ENCODE measurements around the gene IRF1.

IRF1 gene

DNA sequence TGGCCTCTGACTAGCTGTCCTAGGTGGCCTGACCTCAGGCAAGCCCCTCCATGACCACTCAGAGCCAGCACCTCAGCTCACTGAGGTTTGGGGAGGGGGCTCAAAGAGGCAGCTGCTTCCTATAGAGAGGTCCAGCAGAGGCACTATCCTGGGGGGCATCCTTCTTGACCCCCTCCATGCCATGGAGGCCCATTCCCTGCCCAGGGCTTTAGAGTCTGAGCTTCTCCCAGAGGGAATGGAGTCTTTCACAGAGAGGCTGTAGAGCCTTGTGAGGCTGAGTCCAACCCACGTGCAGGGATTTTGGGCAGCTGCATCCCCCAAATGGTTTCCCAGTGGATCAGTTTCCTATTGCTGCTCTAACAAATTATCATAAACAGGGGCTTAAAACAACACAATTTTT is 16.9 kb downstream of the IRF1 start:
- H3K36me3 ChIP-seq (ENCODE audit: control insufficient read depth, insufficient read depth, low read length): no peaks in the 10 kb centered on the region
- H3K27me3 ChIP-seq (ENCODE audit: control insufficient read depth, insufficient read depth, low read length): no peaks in the 10 kb centered on the region
- H3K27ac ChIP-seq (ENCODE audit: low read depth, low read length): no peak overlapping the region
- peaks cover 15% of the 10 kb centered on the region for H3K4me1 ChIP-seq (ENCODE audit: control insufficient read depth, insufficient read depth, low read length)
- no peak overlapping the region for H3K9ac ChIP-seq (ENCODE audit: low read length)
- no peak overlapping the region for H3K4me3 ChIP-seq (ENCODE audit: low read length)

DNA sequence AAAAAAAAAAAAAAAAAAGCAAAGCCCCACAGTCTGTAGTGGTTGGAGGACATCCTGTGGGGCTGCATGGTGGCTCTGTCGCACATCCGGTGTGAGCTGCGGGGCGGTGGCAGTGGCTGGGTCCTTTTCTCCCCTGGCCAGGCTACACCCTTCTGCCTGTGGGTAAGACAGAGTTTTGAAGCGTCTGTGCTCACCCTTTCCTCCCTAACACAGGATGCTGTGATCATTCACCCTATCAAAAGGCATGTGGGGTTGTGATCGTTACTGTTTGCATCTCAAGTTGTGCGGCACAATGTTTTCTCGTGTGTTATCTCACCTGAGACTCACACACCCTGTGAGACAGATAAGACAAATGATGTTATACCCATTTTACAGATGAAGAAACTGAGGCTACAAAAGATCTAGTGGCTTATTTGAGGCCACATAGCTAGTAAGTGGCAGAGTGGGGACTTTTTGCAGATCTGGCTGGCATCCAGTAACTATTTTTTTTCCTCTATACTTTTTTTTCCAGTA is 17.5 kb downstream of the IRF1 start:
- Histone ChIP-seq H3K4me1 (ENCODE audit: control insufficient read depth, insufficient read depth, low read length) (peaks cover 15% of the 10 kb centered on the region), H3K9ac (ENCODE audit: low read length) (no peak overlapping the region), H3K27ac (ENCODE audit: low read depth, low read length) (no peak overlapping the region), H3K27me3 (ENCODE audit: control insufficient read depth, insufficient read depth, low read length) (no peaks in the 10 kb centered on the region), H3K4me3 (ENCODE audit: low read length) (no peak overlapping the region), H3K36me3 (ENCODE audit: control insufficient read depth, insufficient read depth, low read length) (no peaks in the 10 kb centered on the region)

DNA sequence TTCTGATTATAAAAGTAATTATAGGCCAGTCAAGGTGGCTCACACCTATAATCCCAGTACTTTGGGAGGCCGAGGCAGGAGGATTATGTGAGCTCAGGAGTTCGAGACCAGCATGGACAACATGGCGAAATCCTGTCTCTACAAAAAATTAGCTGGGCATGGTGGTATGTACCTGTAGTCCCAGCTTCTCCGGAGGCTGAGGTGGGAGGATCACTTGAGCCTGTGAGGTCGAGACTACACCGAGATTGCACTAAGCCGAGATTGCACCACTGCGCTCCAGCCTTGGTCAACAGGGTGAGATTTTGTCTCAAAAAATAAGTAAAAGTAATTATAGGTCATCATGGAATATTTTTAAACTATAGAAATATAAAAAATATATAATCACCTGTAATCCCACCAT is 18.1 kb downstream of the IRF1 start:
- Histone ChIP-seq H3K27me3 (ENCODE audit: control insufficient read depth, insufficient read depth, low read length) (no peaks in the 10 kb centered on the region), H3K27ac (ENCODE audit: low read depth, low read length) (no peak overlapping the region)

DNA sequence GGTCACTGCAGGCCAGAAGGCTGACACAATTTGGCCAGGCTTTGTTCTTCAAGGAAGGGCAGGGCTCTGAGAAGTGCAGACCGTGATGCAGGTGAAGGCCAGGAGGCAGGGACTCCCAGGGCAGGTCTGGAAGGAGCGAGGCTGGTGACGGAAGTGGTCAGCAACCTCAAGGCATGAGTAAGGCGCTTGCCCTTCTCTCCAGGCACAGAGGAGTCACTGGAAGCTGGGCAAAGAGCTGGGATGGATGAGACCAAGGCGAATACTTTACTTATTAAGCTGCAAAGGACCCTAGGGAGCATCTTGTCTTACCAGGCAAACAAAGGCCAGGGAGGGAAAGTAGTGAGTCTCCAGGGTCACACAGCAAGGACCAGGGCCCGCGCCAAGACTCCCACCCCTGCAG is 18.6 kb downstream of the IRF1 start:
- no peak overlapping the region for H3K27ac ChIP-seq (ENCODE audit: low read depth, low read length)
- no peaks in the 10 kb centered on the region for H3K36me3 ChIP-seq (ENCODE audit: control insufficient read depth, insufficient read depth, low read length)
- H3K27me3 ChIP-seq (ENCODE audit: control insufficient read depth, insufficient read depth, low read length): no peaks in the 10 kb centered on the region
- no peak overlapping the region for H3K9ac ChIP-seq (ENCODE audit: low read length)
- no peak overlapping the region for H3K4me3 ChIP-seq (ENCODE audit: low read length)
- H3K4me1 ChIP-seq (ENCODE audit: control insufficient read depth, insufficient read depth, low read length): peaks cover 15% of the 10 kb centered on the region

More for the DNA sequence above, 18.1 kb downstream of the IRF1 start:
- Histone ChIP-seq H3K36me3 (ENCODE audit: control insufficient read depth, insufficient read depth, low read length) (no peaks in the 10 kb centered on the region), H3K4me1 (ENCODE audit: control insufficient read depth, insufficient read depth, low read length) (peaks cover 15% of the 10 kb centered on the region), H3K4me3 (ENCODE audit: low read length) (no peak overlapping the region), H3K9ac (ENCODE audit: low read length) (no peak overlapping the region)

DNA sequence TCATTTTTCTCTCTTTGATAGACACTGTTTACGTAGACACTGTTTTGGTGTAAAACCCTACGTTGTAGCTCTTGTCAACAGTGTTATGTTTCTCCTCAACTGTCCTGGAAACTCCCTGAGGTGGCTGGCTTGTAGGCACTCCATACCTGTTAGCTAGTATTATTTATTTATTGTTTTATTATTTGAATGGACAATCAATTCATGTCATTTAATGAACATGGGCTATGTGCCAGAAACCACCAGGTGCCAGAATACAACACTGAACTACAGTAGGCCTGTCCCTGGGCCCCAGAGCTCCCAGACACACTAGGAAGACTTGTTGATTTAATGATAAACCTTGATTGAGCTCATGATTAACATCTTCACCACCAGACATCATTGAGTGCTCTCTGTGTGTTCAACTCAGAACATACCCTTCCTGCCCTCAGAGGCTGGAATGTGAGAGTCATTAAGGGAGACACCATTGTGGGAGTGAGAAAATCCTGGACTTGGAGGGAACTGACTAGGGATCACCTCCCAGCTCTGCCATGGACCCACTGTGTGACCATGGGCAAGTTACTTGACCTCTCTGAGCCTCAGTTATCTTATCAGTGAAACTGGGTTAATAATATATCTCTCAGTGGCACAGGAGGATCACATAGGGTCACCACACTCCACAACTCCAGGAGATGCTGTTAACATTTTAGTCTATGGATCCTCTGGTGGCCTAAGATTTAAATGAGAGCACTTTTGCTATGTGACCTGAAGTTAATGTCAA is 19.2 kb downstream of the IRF1 start:
- H3K36me3 ChIP-seq (ENCODE audit: control insufficient read depth, insufficient read depth, low read length): no peaks in the 10 kb centered on the region
- H3K4me1 ChIP-seq (ENCODE audit: control insufficient read depth, insufficient read depth, low read length): peaks cover 14% of the 10 kb centered on the region
- no peaks in the 10 kb centered on the region for H3K27me3 ChIP-seq (ENCODE audit: control insufficient read depth, insufficient read depth, low read length)
- H3K9ac ChIP-seq (ENCODE audit: low read length): no peak overlapping the region
- H3K4me3 ChIP-seq (ENCODE audit: low read length): no peak overlapping the region
- no peak overlapping the region for H3K27ac ChIP-seq (ENCODE audit: low read depth, low read length)

DNA sequence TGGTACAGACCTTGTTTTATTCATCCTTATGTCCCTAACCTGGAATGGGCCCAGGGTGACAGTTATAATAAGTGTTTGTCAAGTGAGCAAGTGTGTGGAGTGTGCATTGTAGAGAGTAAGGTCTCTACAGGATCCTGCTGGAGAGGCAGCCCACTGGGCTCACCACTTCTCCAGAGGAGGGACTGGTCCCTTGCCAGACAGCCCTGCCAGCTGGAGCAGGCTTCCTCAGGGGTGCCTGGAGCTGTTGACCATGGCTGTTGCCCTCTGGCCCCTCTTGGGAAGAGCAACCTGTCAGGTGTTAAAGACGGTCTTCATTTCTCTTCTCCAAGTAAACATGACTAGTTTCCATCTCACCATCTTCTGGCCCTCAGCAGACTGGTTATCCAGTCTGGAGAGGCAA is 20.0 kb downstream of the IRF1 start:
- Histone ChIP-seq H3K36me3 (ENCODE audit: control insufficient read depth, insufficient read depth, low read length) (no peaks in the 10 kb centered on the region), H3K27me3 (ENCODE audit: control insufficient read depth, insufficient read depth, low read length) (no peaks in the 10 kb centered on the region), H3K27ac (ENCODE audit: low read depth, low read length) (no peak overlapping the region), H3K9ac (ENCODE audit: low read length) (no peak overlapping the region), H3K4me3 (ENCODE audit: low read length) (no peak overlapping the region), H3K4me1 (ENCODE audit: control insufficient read depth, insufficient read depth, low read length) (peaks cover 8% of the 10 kb centered on the region)

DNA sequence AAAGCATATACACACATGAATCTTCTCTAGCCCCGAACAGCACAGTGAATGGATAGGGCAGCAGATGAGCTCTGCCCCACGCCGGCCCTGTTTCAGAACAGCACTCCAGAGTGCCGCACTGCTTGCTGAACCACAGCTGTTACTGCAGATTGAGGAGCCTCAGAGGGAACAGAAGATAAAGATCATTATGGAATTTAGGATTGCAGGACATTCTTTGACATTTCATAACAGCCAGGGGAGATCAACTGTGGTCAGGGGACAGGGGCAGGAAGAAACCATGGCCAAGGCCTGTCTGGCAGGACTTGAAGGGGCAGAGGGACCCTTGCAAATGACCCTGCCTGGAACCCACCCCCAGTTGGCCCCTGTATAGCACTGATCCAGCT is 20.6 kb downstream of the IRF1 start:
- H3K4me1 ChIP-seq (ENCODE audit: control insufficient read depth, insufficient read depth, low read length): peaks cover 4% of the 10 kb centered on the region
- H3K36me3 ChIP-seq (ENCODE audit: control insufficient read depth, insufficient read depth, low read length): no peaks in the 10 kb centered on the region
- no peak overlapping the region for H3K27ac ChIP-seq (ENCODE audit: low read depth, low read length)
- no peak overlapping the region for H3K4me3 ChIP-seq (ENCODE audit: low read length)
- no peaks in the 10 kb centered on the region for H3K27me3 ChIP-seq (ENCODE audit: control insufficient read depth, insufficient read depth, low read length)
- no peak overlapping the region for H3K9ac ChIP-seq (ENCODE audit: low read length)

DNA sequence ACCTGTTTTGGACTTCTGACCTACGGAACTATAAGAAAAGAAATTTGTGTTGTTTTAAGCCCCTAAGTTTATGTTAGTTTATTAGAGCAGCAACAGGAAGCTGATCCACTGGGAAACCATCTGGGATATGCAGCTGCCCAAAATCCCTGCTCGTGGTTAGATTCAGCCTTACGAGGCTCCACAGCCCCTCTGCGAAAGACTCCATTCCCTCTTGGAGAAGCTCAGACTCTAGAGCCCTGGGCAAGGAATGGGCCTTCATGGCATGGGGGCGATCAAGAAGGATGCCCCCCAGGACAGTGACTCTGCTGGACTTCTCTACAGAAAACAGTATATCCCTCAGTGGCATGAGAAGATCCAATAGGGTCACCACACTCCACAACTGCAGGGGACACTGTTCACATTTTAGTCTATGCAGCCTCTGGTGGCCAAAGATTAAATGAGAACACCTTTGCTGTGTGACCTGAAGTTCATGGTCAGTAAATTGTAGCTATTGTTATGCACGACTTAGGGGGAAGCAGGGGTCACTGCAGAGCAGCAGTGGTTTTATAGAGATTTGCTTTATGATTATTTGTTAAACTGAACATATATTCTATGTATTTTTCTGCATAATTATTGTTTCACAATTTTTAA is 21.1 kb downstream of the IRF1 start:
- no peak overlapping the region for H3K27ac ChIP-seq (ENCODE audit: low read depth, low read length)
- no peak overlapping the region for H3K9ac ChIP-seq (ENCODE audit: low read length)
- no peak overlapping the region for H3K4me3 ChIP-seq (ENCODE audit: low read length)
- no peaks in the 10 kb centered on the region for H3K36me3 ChIP-seq (ENCODE audit: control insufficient read depth, insufficient read depth, low read length)
- peaks cover 6% of the 10 kb centered on the region for H3K4me1 ChIP-seq (ENCODE audit: control insufficient read depth, insufficient read depth, low read length)
- H3K27me3 ChIP-seq (ENCODE audit: control insufficient read depth, insufficient read depth, low read length): no peaks in the 10 kb centered on the region

DNA sequence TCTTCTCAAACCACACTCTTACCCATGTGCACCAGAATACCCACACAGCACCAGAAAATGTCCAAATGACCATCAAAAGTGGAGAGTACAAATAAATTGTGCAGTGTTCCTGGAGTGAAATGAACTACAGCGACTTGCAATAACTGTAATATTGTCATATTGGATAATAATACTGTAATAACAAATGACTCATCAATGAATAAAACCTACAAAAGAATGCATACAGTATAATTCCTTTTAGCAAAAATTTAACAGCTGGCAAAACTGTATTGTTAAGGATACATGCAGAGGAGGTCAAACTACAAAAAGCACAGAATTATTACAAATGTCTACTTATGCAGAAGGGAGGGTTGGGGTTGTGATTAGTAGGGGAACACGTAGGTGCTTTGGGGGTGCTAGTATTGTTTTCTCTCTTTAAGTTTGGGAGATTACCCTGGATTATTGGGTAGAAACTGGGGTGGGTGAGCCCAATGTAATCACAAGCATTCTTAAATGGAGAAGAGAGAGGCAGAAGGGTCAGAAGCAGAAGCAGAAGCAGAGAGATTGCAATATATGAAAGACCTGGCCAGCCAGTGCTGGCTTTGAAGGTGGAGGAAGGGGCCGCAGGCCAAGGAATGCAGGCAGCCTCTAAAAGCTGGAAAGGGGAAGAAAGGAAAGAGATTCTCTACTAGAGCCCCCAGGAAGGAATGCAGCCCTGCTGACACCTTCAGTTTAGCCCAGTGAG is 21.8 kb downstream of the IRF1 start:
- H3K27ac ChIP-seq (ENCODE audit: low read depth, low read length): no peak overlapping the region
- no peaks in the 10 kb centered on the region for H3K36me3 ChIP-seq (ENCODE audit: control insufficient read depth, insufficient read depth, low read length)
- no peaks in the 10 kb centered on the region for H3K27me3 ChIP-seq (ENCODE audit: control insufficient read depth, insufficient read depth, low read length)
- no peak overlapping the region for H3K4me3 ChIP-seq (ENCODE audit: low read length)
- H3K4me1 ChIP-seq (ENCODE audit: control insufficient read depth, insufficient read depth, low read length): peaks cover 11% of the 10 kb centered on the region
- no peak overlapping the region for H3K9ac ChIP-seq (ENCODE audit: low read length)

DNA sequence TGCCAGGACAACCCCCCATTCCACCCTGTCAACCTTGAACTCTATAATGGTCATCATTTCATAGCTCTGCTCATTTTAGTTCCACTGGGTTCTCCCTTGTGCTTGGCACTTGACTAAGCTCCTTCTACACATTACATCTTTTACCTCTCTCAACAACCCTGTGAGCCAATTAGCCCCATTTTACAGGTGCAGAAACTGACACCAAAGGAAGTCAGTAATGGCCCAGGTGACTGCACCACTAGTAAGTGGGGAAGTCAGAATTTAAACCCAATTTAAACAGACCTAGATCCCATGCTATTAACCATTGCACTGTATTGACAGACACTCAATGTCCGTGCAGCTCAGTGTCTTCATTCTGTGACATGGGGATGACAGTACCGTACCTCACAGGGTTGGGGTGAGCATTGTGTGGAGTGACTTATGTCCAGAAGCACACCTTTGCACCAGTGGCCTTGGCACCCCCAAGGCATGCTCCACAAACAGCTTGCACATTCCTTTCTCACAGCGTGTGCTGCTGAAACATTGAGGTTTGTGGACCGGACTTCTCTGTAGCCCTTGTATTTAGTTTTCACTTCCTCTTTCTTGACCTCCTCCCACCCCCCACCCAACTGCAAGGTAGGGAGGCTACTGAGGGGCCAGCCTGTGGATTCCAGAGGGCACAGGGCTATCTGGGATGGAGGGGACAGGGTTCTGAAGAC is 23.1 kb downstream of the IRF1 start:
- Histone ChIP-seq H3K4me3 (ENCODE audit: low read length) (no peak overlapping the region), H3K4me1 (ENCODE audit: control insufficient read depth, insufficient read depth, low read length) (peaks cover 16% of the 10 kb centered on the region), H3K36me3 (ENCODE audit: control insufficient read depth, insufficient read depth, low read length) (no peaks in the 10 kb centered on the region), H3K27me3 (ENCODE audit: control insufficient read depth, insufficient read depth, low read length) (no peaks in the 10 kb centered on the region), H3K27ac (ENCODE audit: low read depth, low read length) (no peak overlapping the region), H3K9ac (ENCODE audit: low read length) (no peak overlapping the region)

DNA sequence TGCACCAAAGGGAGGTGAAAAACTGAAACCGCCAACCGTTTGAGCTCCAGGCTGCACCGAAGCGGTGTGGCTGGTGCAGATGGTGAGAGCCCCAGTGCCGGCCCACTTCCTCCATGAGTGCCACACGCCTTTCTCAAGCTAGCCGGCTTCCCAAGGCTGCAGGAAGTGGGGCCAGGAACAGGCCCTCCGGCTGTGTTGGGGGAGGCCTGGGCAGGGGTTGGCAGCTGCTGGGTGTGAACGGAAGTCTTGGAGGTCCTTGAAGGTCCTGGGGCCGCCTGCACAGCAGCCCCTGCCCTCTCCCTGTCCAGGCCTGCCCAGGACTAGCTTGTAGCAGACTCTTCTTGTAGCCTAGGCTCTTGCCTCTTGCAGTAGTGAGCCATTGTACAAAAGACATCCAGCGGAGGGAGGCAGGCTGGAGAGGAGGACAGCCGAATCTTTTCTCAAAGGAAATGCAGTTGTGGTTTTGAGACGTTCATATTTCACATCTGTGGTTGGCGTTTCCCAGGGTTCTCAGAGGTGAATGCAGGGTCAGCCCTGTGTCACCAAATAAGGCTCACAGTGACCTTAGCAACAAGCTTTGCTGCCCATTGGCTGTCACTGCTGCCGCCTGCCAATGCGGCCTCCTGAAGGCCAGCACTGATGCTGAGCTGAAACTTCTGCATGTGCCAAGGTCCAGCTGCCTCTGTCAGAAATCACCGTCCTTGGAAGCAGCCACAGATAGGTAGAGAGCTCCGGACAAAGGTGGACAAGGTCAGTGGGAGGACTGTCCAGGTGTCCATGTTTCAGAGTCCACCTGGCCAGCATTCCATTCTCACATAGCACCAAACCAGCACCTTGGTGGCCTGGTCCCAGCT is 23.9 kb downstream of the IRF1 start:
- no peaks in the 10 kb centered on the region for H3K36me3 ChIP-seq (ENCODE audit: control insufficient read depth, insufficient read depth, low read length)
- no peaks in the 10 kb centered on the region for H3K27me3 ChIP-seq (ENCODE audit: control insufficient read depth, insufficient read depth, low read length)
- peaks cover 16% of the 10 kb centered on the region for H3K4me1 ChIP-seq (ENCODE audit: control insufficient read depth, insufficient read depth, low read length)
- no peak overlapping the region for H3K4me3 ChIP-seq (ENCODE audit: low read length)
- H3K27ac ChIP-seq (ENCODE audit: low read depth, low read length): no peak overlapping the region
- H3K9ac ChIP-seq (ENCODE audit: low read length): no peak overlapping the region

Data from rectal smooth muscle tissue (tissue), 1 donor.